GM20000 (cell line): ENCODE data around the gene MAPK11.

Source experiments
- DNase-seq: peaks from one replicate; pipeline ENCODE4 v3.0.0; 2012; ENCODE audit warnings: low spot score
- TF ChIP-seq, protein P1 (sequence below): IDR thresholded peaks from 2 replicates; pipeline ENCODE4 v1.5.1; 2012; ENCODE audit warnings: mild to moderate bottlenecking, control low read depth; ENCODE audit errors: extremely low read depth, missing control alignments

The MAPK11 gene

DNA sequence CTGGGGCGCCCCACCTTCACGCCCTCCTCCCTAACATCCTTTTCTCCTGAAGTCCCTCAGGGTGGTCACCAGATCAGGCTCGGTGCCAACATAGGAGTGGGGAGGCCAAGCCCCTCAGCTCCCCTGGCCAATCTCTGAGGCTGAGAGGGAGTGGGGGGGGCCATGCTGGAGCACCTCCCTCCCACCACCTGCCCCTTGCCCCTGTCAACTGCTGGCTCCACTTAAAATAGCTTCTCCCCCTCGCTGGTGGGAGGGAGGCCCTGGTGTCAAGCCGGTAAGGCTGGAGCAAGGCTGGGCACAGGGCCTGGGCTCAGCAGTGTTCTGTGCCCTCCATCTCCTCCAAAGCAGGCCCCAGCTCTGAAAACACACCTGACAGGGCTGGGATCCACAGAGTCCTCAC lies 32.4 kb upstream of the MAPK11 start:
- no peak for DNase-seq
- TF ChIP-seq, protein P1, sequence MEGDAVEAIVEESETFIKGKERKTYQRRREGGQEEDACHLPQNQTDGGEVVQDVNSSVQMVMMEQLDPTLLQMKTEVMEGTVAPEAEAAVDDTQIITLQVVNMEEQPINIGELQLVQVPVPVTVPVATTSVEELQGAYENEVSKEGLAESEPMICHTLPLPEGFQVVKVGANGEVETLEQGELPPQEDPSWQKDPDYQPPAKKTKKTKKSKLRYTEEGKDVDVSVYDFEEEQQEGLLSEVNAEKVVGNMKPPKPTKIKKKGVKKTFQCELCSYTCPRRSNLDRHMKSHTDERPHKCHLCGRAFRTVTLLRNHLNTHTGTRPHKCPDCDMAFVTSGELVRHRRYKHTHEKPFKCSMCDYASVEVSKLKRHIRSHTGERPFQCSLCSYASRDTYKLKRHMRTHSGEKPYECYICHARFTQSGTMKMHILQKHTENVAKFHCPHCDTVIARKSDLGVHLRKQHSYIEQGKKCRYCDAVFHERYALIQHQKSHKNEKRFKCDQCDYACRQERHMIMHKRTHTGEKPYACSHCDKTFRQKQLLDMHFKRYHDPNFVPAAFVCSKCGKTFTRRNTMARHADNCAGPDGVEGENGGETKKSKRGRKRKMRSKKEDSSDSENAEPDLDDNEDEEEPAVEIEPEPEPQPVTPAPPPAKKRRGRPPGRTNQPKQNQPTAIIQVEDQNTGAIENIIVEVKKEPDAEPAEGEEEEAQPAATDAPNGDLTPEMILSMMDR = no peak

DNA sequence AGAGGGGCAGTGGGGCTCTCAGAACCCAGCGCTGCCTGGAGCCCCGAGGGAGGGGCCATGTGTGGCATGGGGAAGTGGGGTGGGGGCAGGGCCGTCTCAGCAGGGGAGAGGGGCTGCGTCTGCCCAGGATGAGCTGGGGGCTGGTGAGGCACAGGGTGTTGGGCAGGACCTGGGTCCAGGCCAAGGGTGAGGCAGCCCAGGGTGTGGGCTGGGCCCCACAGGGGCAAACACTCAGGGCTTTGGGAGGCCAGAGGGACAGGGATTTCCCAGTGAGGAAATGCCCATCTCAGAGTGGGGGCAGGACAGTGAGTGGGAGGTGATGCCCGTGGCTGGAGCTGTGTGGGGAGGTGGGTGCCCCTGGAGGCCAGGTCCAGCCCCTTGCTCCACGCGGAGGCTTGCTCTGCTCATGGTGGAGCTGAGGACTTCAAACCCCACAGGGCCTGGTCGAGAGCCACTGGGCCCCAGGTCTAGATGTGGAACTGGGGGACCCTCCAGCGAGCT lies 31.9 kb upstream of the MAPK11 start:
- TF ChIP-seq, protein P1 = no peak
- DNase-seq = no peak

DNA sequence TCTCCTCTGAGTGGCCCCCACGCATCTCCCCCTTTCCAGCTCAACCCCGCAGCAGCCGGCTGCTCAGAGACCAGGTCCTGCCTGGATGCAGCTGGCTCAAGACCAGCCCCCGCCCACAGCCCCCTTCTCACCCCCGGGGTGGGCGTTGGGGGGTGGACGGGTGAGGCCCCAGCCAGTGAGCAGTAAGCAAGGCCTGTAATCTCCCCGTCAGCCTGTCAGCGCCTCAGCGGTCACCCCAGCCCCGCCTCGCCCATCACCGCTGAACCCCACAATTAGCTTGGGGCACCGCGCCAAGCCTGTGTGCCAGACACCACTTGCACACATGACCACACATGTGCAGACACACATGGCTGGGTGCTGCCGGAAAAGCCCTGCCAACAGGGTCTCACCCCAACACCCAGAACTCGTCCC lies 31.4 kb upstream of the MAPK11 start:
- TF ChIP-seq, protein P1 = no peak
- DNase-seq = no peak

DNA sequence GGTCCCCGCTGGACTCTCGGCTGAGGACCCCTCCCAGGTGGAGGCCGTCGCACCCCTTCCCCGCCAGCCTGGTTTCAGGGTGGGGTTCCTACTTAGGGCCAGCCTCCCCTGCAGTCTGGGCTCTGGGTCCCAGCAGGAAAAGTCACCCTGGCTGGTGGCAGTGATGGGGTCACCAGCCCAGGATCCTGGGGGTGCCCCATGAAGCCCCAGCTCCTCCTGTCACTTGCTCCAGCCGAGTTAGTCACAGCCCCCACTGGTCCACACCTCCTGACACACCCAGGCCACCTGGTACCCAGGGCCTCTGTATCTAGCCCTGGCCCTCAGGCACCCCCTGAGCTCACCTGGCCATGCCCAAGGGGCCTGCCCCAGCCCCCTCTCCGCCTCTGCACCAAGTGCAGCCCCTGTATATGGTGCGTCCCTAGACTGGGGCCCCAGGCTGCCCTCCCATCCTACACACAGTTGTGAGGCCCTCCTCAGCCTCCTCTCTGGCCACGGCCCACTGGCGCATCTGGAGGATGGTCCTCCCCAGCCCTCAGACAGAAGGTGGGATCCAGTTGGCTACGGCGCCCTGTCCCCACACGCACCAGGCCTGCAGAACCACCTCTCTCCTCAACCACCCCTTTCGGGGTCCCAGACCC lies 30.6 kb upstream of the MAPK11 start:
- no peak for DNase-seq
- TF ChIP-seq, protein P1 = no peak

DNA sequence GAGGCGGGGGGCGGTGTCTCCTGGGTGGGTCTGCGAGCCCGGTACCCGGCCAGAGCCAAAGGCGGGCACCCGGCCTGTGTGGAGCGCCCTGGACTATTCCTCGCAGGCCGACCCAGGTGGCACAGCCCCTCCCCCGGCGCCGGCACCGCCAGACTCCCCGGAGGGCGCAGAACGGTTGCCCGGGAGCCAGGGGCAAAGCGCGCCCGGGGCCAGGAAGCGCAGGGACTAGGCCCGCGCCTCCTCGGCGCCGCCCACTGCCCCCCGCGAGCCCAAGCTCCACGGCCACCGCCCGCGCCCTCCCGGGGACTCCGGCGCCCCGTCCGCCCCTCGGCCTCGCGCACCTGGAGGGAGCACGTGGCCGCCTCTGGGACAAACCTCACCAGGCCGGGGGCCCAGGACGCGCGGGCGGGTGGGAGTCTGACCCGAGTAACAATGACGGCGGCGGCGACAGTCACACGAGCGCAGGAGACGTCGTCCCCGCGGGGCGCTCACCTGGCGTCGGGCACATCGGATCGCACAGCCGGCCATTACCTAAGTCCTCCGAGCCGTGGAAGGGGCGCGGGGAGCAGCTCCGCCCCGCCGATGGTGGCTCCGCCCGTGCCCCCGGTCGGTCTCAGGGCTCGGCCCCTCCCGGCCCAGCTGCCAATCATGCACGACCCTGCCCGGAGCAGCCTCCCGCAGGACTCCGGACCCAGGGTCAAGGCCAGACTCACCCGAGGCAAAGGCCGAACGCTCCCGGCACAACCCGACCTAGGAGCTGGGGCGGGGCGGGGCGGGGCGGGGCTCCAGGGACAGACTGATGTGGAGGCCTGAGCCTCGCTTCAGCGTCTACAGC lies 29.8 kb upstream of the MAPK11 start:
- DNase-seq = no peak
- TF ChIP-seq, protein P1 = no peak

DNA sequence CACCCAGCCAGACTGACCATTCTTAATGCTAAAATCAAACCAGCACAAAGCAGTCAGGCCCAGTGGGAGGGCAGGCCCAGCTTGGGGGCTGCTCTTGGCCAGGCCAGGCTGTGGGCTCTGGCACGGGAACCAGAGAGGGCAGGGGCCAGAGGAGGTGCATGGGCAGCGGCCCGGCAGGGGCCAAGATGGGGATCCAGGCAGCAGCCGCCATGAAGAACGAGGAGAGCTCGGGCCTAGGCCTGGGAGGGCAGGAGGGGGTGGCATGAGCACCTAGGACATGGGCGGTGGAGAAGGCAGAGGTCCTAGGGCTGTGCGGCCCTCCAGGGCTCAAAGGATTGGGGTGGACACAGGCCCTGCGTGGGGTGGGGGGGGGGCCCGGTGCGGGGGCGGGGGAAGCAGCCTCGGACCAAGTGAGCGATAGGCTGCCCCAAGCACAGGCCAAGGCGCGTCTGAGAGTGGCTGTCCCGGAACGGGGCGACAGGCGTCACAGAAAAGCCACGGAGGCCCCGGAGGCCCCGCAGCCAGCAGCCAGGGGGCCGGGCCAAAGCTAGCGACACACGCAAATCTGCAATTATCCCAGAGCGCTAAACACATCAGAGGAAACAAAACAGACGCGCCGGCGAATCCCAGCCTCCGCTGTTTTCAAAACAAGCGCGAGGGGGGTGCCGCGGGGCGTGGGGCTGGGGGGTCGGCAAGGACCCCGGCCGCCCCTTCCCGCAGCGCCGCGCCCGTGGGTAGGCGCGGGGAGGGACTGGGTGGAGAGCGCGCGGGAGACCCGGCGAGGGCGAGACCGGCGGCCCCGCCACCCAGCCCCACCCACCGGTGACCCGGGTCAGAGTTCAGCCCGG lies 29.0 kb upstream of the MAPK11 start:
- TF ChIP-seq, protein P1 = no peak
- DNase-seq = no peak
